ENCODE results near the gene ZNF91. TPM values are rescaled to one million over a fixed set of nuclear protein-coding genes. Genes with fewer than 3 reads are reported as not detected.
"Not testable (repeated sequence)": the region's sequence is repeated elsewhere in the genome, so short reads cannot be mapped to it uniquely, and the experiment has no call there.

Gene ZNF91
- polyA plus RNA-seq, 1 donor (not counting 4 experiments of a cell fraction or from before 2014, with no cell fraction given): 14.1 TPM

DNA sequence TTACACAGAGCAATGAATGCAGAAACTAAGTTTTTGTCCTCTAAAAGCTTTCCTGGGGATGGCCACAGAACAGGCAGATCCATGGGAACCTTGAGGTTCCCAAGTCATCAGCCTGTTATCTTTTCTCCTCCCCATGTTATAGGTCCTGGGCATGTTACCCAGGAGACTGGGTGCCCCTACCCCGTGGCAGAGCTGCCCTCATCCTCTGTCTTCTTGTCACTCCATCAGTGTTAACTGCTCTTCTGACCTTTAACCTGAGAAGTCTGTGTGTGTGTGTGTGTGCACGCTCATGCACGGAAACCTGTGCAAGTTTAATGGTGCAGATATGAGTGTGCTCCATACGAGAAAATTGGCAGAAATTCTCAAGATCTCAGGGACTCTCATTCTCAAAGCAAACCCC, 101.1 kb downstream of the ZNF91 start:
- Histone ChIP-seq H3K9ac (ENCODE audit: control insufficient read depth, extremely low read depth, insufficient read depth, low read length) (no peak overlapping the region), H3K27ac (ENCODE audit: control insufficient read depth, insufficient read depth, low read length) (no peak overlapping the region), H3K4me1 (ENCODE audit: control insufficient read depth, extremely low read depth, insufficient read depth, low read length) (no peaks in the 10 kb centered on the region), H3K79me2 (ENCODE audit: control insufficient read depth, insufficient read depth, low read length) (no peaks in the 10 kb centered on the region), H3K27me3 (ENCODE audit: control insufficient read depth, extremely low read depth, insufficient read depth, low read length) (no peaks in the 10 kb centered on the region), H2AFZ (ENCODE audit: control insufficient read depth, low read length) (no peak overlapping the region), H3K9me1 (ENCODE audit: control insufficient read depth, extremely low read depth, insufficient read depth, low read length) (no peaks in the 10 kb centered on the region), H3K4me2 (ENCODE audit: control insufficient read depth, extremely low read depth, insufficient read depth, low read depth, low read length) (no peak overlapping the region), H3K9me3 (ENCODE audit: control insufficient read depth, low read depth, low read length) (no peaks in the 10 kb centered on the region), H4K20me1 (ENCODE audit: control insufficient read depth, extremely low read depth, insufficient read depth, low read length) (no peaks in the 10 kb centered on the region), H3K36me3 (ENCODE audit: control insufficient read depth in 2 of 2, extremely low read depth in 1 of 2, insufficient read depth in 2 of 2, low read length in 2 of 2) (no peaks in the 10 kb centered on the region), H3K4me3 (ENCODE audit: control insufficient read depth in 2 of 3, extremely low read depth in 1 of 3, insufficient read depth in 2 of 3, low read depth in 1 of 3, low read length in 3 of 3) (no peak overlapping the region)
- FAIRE-seq: no peak
- dilution Hi-C loops (cut with MboI; ENCODE audit: extremely low pct_ligation_motif_present, low sequenced_read_pairs): no loop called here
- TF ChIP-seq, protein P1, sequence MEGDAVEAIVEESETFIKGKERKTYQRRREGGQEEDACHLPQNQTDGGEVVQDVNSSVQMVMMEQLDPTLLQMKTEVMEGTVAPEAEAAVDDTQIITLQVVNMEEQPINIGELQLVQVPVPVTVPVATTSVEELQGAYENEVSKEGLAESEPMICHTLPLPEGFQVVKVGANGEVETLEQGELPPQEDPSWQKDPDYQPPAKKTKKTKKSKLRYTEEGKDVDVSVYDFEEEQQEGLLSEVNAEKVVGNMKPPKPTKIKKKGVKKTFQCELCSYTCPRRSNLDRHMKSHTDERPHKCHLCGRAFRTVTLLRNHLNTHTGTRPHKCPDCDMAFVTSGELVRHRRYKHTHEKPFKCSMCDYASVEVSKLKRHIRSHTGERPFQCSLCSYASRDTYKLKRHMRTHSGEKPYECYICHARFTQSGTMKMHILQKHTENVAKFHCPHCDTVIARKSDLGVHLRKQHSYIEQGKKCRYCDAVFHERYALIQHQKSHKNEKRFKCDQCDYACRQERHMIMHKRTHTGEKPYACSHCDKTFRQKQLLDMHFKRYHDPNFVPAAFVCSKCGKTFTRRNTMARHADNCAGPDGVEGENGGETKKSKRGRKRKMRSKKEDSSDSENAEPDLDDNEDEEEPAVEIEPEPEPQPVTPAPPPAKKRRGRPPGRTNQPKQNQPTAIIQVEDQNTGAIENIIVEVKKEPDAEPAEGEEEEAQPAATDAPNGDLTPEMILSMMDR (optimal IDR thresholded peaks at IDR 0.05 in 1 of 3, IDR thresholded peaks at IDR 0.05 in 1 of 3, conservative IDR thresholded peaks at IDR 0.05 in 1 of 3; ENCODE audit: extremely low read depth in 1 of 3, insufficient read depth in 2 of 3, low read length in 3 of 3): no peak
- TF ChIP-seq EZH2 (IDR thresholded peaks at IDR 0.05; ENCODE audit: low read length): no peak
- no peak for DNase-seq (ENCODE audit: low read depth, low spot score)

- H3K4me2 ChIP-seq (ENCODE audit: control insufficient read depth, extremely low read depth, insufficient read depth, low read depth, low read length); H3K9me1 ChIP-seq (ENCODE audit: control insufficient read depth, extremely low read depth, insufficient read depth, low read length); H3K79me2 ChIP-seq (ENCODE audit: control insufficient read depth, insufficient read depth, low read length); H3K27me3 ChIP-seq (ENCODE audit: control insufficient read depth, extremely low read depth, insufficient read depth, low read length); H3K27ac ChIP-seq (ENCODE audit: control insufficient read depth, insufficient read depth, low read length); DNase-seq (ENCODE audit: low read depth, low spot score); FAIRE-seq; H3K4me3 ChIP-seq (ENCODE audit: control insufficient read depth in 2 of 3, extremely low read depth in 1 of 3, insufficient read depth in 2 of 3, low read depth in 1 of 3, low read length in 3 of 3); H3K4me1 ChIP-seq (ENCODE audit: control insufficient read depth, extremely low read depth, insufficient read depth, low read length); H4K20me1 ChIP-seq (ENCODE audit: control insufficient read depth, extremely low read depth, insufficient read depth, low read length); H2AFZ ChIP-seq (ENCODE audit: control insufficient read depth, low read length); H3K9ac ChIP-seq (ENCODE audit: control insufficient read depth, extremely low read depth, insufficient read depth, low read length); dilution Hi-C loops (cut with MboI; ENCODE audit: extremely low pct_ligation_motif_present, low sequenced_read_pairs); H3K9me3 ChIP-seq (ENCODE audit: control insufficient read depth, low read depth, low read length); H3K36me3 ChIP-seq (ENCODE audit: control insufficient read depth in 2 of 2, extremely low read depth in 1 of 2, insufficient read depth in 2 of 2, low read length in 2 of 2): not testable (repeated sequence)
These were observed 105.3 kb downstream of the ZNF91 start for GRCh38 chr19:23289966-23290365.

Small RNAs within 50 kb of the gene (small RNA-seq; reads per million reads assigned to genes)
- 0 reads per million in 3 experiments for gene VN1R91P (ENCODE audit: insufficient read length in 3 of 3, low read depth in 3 of 3, low replicate concordance in 1 of 3)

Other genes with a start within 250 kb of the ZNF91 start
- gene ZNF724, start 145.1 kb downstream of the ZNF91 start, polyA plus RNA-seq: 1.7 to 2.9 TPM (median 2.6 TPM) in 3 replicates